HepG2 (cell line): ENCODE results near the gene ZBP1. TPM values are rescaled to one million over a fixed set of nuclear protein-coding genes. Genes with fewer than 3 reads are reported as not detected.
A peak's percentile ranks its signal among the peaks of the same experiment; 100 is the strongest.

Experiments used
- HNF4G ChIP-seq, 2 experiments: sonication (generic) in 1 of 2; formaldehyde crosslinking in 1 of 2; IDR thresholded peaks; 2 replicates each; pipeline versions ENCODE4 v1.4.0 to v1.6.1; 2011 to 2020; ENCODE audit warnings: borderline replicate concordance in 2 of 2, low read depth in 2 of 2, mild to moderate bottlenecking in 2 of 2, low read length in 1 of 2, missing genetic modification reagents in 1 of 2, moderate library complexity in 1 of 2
- KDM3A ChIP-seq: IDR thresholded peaks from 2 replicates; pipeline ENCODE4 v1.6.1; 2018; ENCODE audit warnings: low read depth, missing compliant biosample characterization
- KDM5B ChIP-seq: sonication (generic); formaldehyde crosslinking; IDR thresholded peaks from 2 replicates; pipeline ENCODE4 v1.4.0; 2020; ENCODE audit warnings: missing genetic modification reagents, mild to moderate bottlenecking, borderline replicate concordance
- MAF1 ChIP-seq: sonication (generic); formaldehyde crosslinking; IDR thresholded peaks from 2 replicates; pipeline ENCODE4 v1.5.0; 2020; ENCODE audit warnings: missing genetic modification reagents, borderline replicate concordance
- MEF2D ChIP-seq: sonication (generic); formaldehyde crosslinking; IDR thresholded peaks from 2 replicates; pipeline ENCODE4 v1.5.1; 2020; ENCODE audit warnings: mild to moderate bottlenecking, missing genetic modification reagents
- PHF20 ChIP-seq: sonication (generic); formaldehyde crosslinking; IDR thresholded peaks from 2 replicates; pipeline ENCODE4 v1.5.0; 2020; ENCODE audit warnings: mild to moderate bottlenecking, missing genetic modification reagents
- RELA ChIP-seq: sonication (generic); formaldehyde crosslinking; IDR thresholded peaks from 2 replicates; pipeline ENCODE4 v1.4.0; 2020; ENCODE audit warnings: missing genetic modification reagents
- THAP9 ChIP-seq: sonication (generic); formaldehyde crosslinking; IDR thresholded peaks from 2 replicates; pipeline ENCODE4; 2020; ENCODE audit warnings: missing genetic modification reagents, mild to moderate bottlenecking, borderline replicate concordance
- U2AF1 ChIP-seq: fragments of 200-400 bp; formaldehyde crosslinking; optimal IDR thresholded peaks from 2 replicates; pipeline ENCODE3; 2017; ENCODE audit warnings: mild to moderate bottlenecking, low read depth, low read length
- ZNF12 ChIP-seq: sonication (generic); formaldehyde crosslinking; IDR thresholded peaks from 2 replicates; pipeline ENCODE4 v1.5.0; 2020; ENCODE audit warnings: missing genetic modification reagents
- ZNF343 ChIP-seq: sonication (generic); formaldehyde crosslinking; IDR thresholded peaks from 2 replicates; pipeline ENCODE4 v1.4.0; 2020; ENCODE audit warnings: mild to moderate bottlenecking, missing genetic modification reagents
- ZNF589 ChIP-seq: sonication (generic); formaldehyde crosslinking; conservative IDR thresholded peaks from 2 replicates; pipeline ENCODE4 v1.8.0; 2022; ENCODE audit warnings: mild to moderate bottlenecking, moderate library complexity, missing genetic modification reagents
- ZNF644 ChIP-seq: IDR thresholded peaks from 2 replicates; pipeline ENCODE4 v1.6.1; 2016; ENCODE audit warnings: low read depth
- ZNF777 ChIP-seq: sonication (generic); formaldehyde crosslinking; IDR thresholded peaks from 2 replicates; pipeline ENCODE4 v1.4.0; 2020; ENCODE audit warnings: missing genetic modification reagents
- ZNF782 ChIP-seq: sonication (generic); formaldehyde crosslinking; IDR thresholded peaks from 2 replicates; pipeline ENCODE4 v1.4.0; 2020; ENCODE audit warnings: missing genetic modification reagents, mild to moderate bottlenecking, borderline replicate concordance
- ZNF839 ChIP-seq: sonication (generic); formaldehyde crosslinking; IDR thresholded peaks from 2 replicates; pipeline ENCODE4 v1.4.0; 2020; ENCODE audit warnings: missing genetic modification reagents, mild to moderate bottlenecking, borderline replicate concordance
- ZNF879 ChIP-seq: sonication (generic); formaldehyde crosslinking; IDR thresholded peaks from 2 replicates; pipeline ENCODE4 v1.8.1; 2023; ENCODE audit warnings: missing genetic modification reagents
- ZSCAN22 ChIP-seq: sonication (generic); formaldehyde crosslinking; IDR thresholded peaks from 2 replicates; pipeline ENCODE4 v1.4.0; 2020; ENCODE audit warnings: mild to moderate bottlenecking, missing genetic modification reagents
- polyA plus RNA-seq, 8 experiments: library from polyadenylated mRNA; depleted of rRNA in 3 of 8; stranded (reverse) in 7 of 8; unstranded in 1 of 8; fragments of >200 nt; fragmentation: Illumina TruSeq in 4 of 8; extraction: Trizol in 4 of 8; gene quantifications; 2 replicates each; pipeline versions ENCODE4 v1.2.1 to v1.2.3, GENCODE V29; 2011 to 2016; ENCODE audit warnings: low read depth in 4 of 8, missing spikeins in 1 of 8, mixed read lengths in 1 of 8; ENCODE audit not compliant: insufficient read depth in 1 of 8
- total RNA-seq, 5 experiments: library from RNA; depleted of rRNA; stranded (reverse); fragments of >200 nt; fragmentation: Illumina TruSeq; extraction: Trizol; gene quantifications; 2 replicates each; pipeline ENCODE4 v1.2.3, GENCODE V29; 2016; ENCODE audit warnings: low read depth in 1 of 5
- TF ChIP-seq, protein P1 (sequence below): sonication (generic); formaldehyde crosslinking; IDR thresholded peaks from 2 replicates; pipeline ENCODE4 v1.8.0; 2022; ENCODE audit warnings: missing genetic modification reagents, mild to moderate bottlenecking, borderline replicate concordance
- TF ChIP-seq, protein P2 (sequence below): sonication (generic); formaldehyde crosslinking; IDR thresholded peaks from 2 replicates; pipeline ENCODE4 v1.5.0; 2020; ENCODE audit warnings: missing genetic modification reagents
- TF ChIP-seq, protein P3 (sequence below): sonication (generic); formaldehyde crosslinking; IDR thresholded peaks from 2 replicates; pipeline ENCODE4 v1.5.0; 2020; ENCODE audit warnings: mild to moderate bottlenecking, missing genetic modification reagents

Gene ZBP1
- total and polyA plus RNA-seq, 2 of the 13 experiments (the other 11 are each of a cell fraction or from before 2014, with no cell fraction given) = not detected

DNA sequence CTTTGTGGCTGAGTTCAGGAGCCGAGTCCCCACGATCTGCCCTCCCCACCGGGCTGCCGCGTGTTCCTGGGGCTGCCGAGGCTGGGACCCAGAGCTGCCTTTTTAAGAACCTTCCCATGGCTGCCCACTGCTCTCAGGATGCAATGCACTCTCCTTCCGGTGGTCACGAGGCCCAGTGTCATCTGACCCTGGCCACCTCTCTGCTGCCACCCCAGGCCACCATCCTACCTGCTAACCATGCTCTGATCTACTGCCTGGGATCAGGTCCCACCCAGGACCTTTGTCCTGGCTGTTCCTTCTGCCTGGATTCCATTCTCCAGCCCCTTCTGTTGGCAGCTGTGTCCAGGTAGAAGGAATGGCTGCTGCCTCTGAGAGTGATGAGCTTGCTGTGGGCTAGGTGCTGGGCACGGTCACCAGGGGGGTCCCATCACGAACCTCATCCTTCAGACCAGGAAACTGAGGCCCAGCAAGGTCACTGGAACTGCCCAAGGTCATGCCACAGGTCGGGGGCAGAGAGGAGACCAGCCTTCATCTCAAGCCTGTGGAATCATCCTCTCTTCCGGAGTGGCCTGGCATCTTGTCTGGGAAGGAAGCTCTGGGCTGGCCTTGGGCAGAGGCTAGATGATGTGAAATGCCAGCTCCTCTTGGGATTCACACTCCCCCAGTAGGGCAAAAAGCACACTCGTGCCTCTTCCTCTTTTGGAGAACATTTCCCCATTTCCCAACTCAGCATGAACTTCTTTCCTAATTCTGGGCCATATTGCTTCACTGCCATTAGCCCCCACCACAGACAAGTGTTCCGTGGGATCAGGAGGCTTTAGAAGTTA lies 38.8 kb downstream of the ZBP1 start (continued):
- TF ChIP-seq THAP9 (CRISPR knock-in tag) (0 out of 2 replicates have a peak, but pooled peaks have one; percentile 17), ZNF12 (CRISPR knock-in tag) (no peak), ZNF839 (CRISPR knock-in tag) (0 out of 2 replicates have a peak, but pooled peaks have one; percentile 22), ZNF782 (CRISPR knock-in tag) (no peak), ZNF589 (CRISPR knock-in tag) (no peak), ZSCAN22 (CRISPR knock-in tag) (no peak), MAF1 (CRISPR knock-in tag) (no peak), MEF2D (CRISPR knock-in tag) (0 out of 2 replicates have a peak, but pooled peaks have one; percentile 60), ZNF644 (CRISPR knock-in tag) (peak; percentile 61; the same call in 1 of the 2 replicates), ZNF343 (CRISPR knock-in tag) (no peak), KDM3A (CRISPR knock-in tag) (no peak), RELA (CRISPR knock-in tag) (no peak), U2AF1 (no peak), HNF4G (IDR thresholded peaks at IDR 0.05; ENCODE audit: borderline replicate concordance, low read depth, low read length) (no peak), HNF4G (CRISPR knock-in tag; IDR thresholded peaks at IDR 0.05; ENCODE audit: borderline replicate concordance, low read depth) (no peak), KDM5B (CRISPR knock-in tag) (peak; percentile 54; the same call in 1 of the 2 replicates), ZNF777 (no peak), PHF20 (CRISPR knock-in tag) (0 out of 2 replicates have a peak, but pooled peaks have one; percentile 44), ZNF879 (no peak)
- TF ChIP-seq, protein P1, sequence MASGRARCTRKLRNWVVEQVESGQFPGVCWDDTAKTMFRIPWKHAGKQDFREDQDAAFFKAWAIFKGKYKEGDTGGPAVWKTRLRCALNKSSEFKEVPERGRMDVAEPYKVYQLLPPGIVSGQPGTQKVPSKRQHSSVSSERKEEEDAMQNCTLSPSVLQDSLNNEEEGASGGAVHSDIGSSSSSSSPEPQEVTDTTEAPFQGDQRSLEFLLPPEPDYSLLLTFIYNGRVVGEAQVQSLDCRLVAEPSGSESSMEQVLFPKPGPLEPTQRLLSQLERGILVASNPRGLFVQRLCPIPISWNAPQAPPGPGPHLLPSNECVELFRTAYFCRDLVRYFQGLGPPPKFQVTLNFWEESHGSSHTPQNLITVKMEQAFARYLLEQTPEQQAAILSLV (CRISPR knock-in tag) = 0 out of 2 replicates have a peak, but pooled peaks have one; percentile 50
- TF ChIP-seq, protein P2, sequence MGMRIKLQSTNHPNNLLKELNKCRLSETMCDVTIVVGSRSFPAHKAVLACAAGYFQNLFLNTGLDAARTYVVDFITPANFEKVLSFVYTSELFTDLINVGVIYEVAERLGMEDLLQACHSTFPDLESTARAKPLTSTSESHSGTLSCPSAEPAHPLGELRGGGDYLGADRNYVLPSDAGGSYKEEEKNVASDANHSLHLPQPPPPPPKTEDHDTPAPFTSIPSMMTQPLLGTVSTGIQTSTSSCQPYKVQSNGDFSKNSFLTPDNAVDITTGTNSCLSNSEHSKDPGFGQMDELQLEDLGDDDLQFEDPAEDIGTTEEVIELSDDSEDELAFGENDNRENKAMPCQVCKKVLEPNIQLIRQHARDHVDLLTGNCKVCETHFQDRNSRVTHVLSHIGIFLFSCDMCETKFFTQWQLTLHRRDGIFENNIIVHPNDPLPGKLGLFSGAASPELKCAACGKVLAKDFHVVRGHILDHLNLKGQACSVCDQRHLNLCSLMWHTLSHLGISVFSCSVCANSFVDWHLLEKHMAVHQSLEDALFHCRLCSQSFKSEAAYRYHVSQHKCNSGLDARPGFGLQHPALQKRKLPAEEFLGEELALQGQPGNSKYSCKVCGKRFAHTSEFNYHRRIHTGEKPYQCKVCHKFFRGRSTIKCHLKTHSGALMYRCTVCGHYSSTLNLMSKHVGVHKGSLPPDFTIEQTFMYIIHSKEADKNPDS (CRISPR knock-in tag) = no peak
- TF ChIP-seq, protein P3, sequence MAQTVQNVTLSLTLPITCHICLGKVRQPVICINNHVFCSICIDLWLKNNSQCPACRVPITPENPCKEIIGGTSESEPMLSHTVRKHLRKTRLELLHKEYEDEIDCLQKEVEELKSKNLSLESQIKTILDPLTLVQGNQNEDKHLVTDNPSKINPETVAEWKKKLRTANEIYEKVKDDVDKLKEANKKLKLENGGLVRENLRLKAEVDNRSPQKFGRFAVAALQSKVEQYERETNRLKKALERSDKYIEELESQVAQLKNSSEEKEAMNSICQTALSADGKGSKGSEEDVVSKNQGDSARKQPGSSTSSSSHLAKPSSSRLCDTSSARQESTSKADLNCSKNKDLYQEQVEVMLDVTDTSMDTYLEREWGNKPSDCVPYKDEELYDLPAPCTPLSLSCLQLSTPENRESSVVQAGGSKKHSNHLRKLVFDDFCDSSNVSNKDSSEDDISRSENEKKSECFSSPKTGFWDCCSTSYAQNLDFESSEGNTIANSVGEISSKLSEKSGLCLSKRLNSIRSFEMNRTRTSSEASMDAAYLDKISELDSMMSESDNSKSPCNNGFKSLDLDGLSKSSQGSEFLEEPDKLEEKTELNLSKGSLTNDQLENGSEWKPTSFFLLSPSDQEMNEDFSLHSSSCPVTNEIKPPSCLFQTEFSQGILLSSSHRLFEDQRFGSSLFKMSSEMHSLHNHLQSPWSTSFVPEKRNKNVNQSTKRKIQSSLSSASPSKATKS (CRISPR knock-in tag) = no peak
